HL-60 (cell line): Measurements from ENCODE around the gene SLC2A4RG.

Experiments
- CTCF ChIP-seq: IDR thresholded peaks from one replicate; pipeline ENCODE4 v1.5.1; 2011; ENCODE audit warnings: low read length, control low read depth, inconsistent platforms; ENCODE audit not compliant: insufficient read depth
- POLR2AphosphoS5 ChIP-seq: IDR thresholded peaks from 2 replicates; pipeline ENCODE4 v1.6.1; 2012; ENCODE audit warnings: low read depth
- SPI1 ChIP-seq: IDR thresholded peaks from 2 replicates; pipeline ENCODE4 v1.6.1; 2012; ENCODE audit warnings: low read depth, mild to moderate bottlenecking, borderline replicate concordance

- TF ChIP-seq CTCF: no peak
- TF ChIP-seq SPI1: no peak
- no peak for TF ChIP-seq POLR2AphosphoS5
Observed at GRCh38 chr20:63733117-63733516, 6.5 kb upstream of the SLC2A4RG start.
